Duodenal mucosa (tissue), 2 donors: ENCODE data around the gene EHD2.
A peak's percentile ranks its signal among the peaks of the same experiment; 100 is the strongest.
"Not testable (repeated sequence)": the region's sequence is repeated elsewhere in the genome, so short reads cannot be mapped to it uniquely, and the experiment has no call there.

Experiments used
- H3K27ac ChIP-seq: one replicate; pipeline ENCODE4 v1.7.0; 2013; ENCODE audit warnings: low read depth, low read length
- H3K27me3 ChIP-seq, 2 donors: one replicate each; pipeline ENCODE4 v1.7.0; 2013; ENCODE audit warnings: low read length in 2 of 2, control low read depth in 1 of 2; ENCODE audit not compliant: insufficient read depth in 2 of 2, control insufficient read depth in 1 of 2
- H3K36me3 ChIP-seq, 2 donors: one replicate each; pipeline ENCODE4 v1.7.0; 2013; ENCODE audit warnings: low read length in 2 of 2, control low read depth in 1 of 2; ENCODE audit not compliant: insufficient read depth in 2 of 2, control insufficient read depth in 1 of 2
- H3K4me1 ChIP-seq, 2 donors: one replicate each; pipeline ENCODE4 v1.7.0; 2013; ENCODE audit warnings: low read length in 2 of 2, control low read depth in 1 of 2; ENCODE audit not compliant: insufficient read depth in 2 of 2, control insufficient read depth in 1 of 2
- H3K4me3 ChIP-seq, 2 donors: one replicate each; pipeline ENCODE4 v1.7.0; 2013; ENCODE audit warnings: low read length in 2 of 2, low read depth in 1 of 2
- H3K9ac ChIP-seq, 2 donors: one replicate each; pipeline ENCODE4 v1.7.0; 2013; ENCODE audit warnings: low read length in 2 of 2, low read depth in 1 of 2
- H3K9me3 ChIP-seq, 2 donors: one replicate each; pipeline ENCODE4 v1.7.0; 2013; ENCODE audit warnings: low read length in 2 of 2, control low read depth in 1 of 2; ENCODE audit not compliant: control insufficient read depth in 1 of 2

EHD2 gene

DNA sequence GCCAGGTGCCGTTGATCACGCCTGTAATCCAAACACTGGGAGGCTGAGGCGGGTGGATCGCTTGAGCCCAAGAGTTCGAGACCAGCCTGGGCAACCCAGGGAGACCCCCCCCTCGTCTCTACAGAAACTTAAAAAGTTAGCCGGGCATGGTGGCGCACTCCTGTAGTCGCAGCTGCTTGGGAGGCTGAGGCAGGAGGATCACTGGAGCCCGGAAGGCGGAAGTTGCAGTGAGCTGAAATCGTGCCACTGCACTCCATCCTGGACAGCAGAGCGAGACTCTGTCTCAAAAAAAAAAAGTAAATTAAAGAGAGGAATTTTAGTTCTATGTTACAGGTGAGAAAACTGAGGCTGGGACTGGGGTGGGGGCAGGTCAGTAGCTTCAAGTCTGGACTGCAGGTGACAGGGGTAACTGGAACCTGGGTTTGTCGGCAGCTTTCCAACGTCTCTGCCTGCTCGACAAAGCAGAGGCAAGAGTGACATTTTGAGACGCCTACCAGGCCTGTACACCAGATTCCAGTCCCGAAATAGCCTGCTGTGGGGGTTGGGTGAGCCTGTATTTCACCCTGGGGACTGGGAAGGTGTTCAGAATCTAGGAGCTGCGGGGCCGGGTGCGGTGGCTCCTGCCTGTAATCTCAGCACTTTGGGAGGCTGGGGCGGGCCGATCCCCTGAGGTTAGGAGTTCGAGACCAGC, 66.4 kb downstream of the EHD2 start:
- Histone ChIP-seq H3K27ac (no peak overlapping the region), H3K27me3 (no peaks in the 10 kb centered on the region), H3K4me1 (peaks cover 12 to 38% of the 10 kb centered on the region in 2 donors), H3K4me3 (peak overlapping the region; percentile 82 to 86), H3K36me3 (peaks cover 21 to 32% of the 10 kb centered on the region in 2 donors), H3K9me3 (no peaks in the 10 kb centered on the region), H3K9ac (peak overlapping the region; percentile 88 to 89)

DNA sequence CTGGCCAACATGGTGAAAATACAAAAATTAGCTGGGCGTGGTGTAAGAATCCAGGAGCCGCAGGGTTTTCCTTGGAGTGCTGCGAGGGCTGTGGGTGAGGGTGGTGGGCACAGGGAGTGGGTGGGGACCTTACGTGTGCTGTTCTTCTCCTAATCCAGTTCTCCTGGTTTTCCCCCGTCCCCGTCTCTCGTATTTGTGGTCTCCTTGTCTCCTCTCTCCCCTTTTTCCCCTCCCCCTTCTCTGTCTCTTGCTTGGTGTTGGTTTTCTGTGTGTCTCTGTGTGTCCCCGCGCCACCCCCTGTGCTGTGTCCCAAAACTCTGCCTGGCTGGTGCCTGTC, 67.0 kb downstream of the EHD2 start:
- no peak overlapping the region for H3K27ac ChIP-seq
- peak overlapping the region; percentile 82 to 86 for H3K4me3 ChIP-seq
- H3K4me1 ChIP-seq = peaks cover 12 to 38% of the 10 kb centered on the region in 2 donors
- no peaks in the 10 kb centered on the region for H3K9me3 ChIP-seq
- H3K9ac ChIP-seq = peak overlapping the region; percentile 37 to 54
- peaks cover 21 to 37% of the 10 kb centered on the region in 2 donors for H3K36me3 ChIP-seq
- H3K27me3 ChIP-seq = no peaks in the 10 kb centered on the region

DNA sequence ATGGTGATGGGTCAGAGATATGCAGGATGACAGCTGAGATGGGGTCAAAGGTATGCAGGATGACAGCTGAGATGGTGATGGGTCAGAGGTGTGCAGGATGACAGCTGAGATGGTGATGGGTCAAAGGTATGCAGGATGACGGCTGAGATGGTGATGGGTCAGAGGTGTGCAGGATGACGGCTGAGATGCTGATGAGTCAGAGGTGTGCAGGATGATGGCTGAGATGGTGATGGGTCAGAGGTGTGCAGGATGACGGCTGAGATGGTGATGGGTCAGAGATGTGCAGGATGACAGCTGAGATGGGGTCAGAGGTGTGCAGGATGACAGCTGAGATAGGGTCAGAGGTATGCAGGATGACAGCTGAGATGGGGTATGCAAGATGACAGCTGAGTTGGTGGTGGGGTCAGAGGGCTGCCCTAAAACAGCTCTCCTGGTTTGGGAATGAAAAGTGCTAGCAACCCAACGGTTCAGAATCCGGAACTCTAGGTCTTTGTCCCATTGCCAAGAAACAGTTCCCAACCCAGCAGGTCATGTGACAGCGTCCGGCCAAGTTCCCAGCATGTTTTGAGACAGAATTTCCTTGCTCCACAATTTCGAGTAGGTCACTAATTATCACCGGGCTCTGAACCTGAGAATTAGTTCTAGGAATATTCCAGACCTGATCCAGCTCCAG, 68.5 kb downstream of the EHD2 start:
- peak overlapping the region in 1 of 2 donors; percentile 43 for H3K4me3 ChIP-seq
- H3K9me3 ChIP-seq = no peaks in the 10 kb centered on the region
- H3K36me3 ChIP-seq = peaks cover 21 to 51% of the 10 kb centered on the region in 2 donors
- H3K27ac ChIP-seq = no peak overlapping the region
- H3K27me3 ChIP-seq = no peaks in the 10 kb centered on the region
- H3K4me1 ChIP-seq = peaks cover 12 to 36% of the 10 kb centered on the region in 2 donors
- H3K9ac ChIP-seq = no peak overlapping the region

DNA sequence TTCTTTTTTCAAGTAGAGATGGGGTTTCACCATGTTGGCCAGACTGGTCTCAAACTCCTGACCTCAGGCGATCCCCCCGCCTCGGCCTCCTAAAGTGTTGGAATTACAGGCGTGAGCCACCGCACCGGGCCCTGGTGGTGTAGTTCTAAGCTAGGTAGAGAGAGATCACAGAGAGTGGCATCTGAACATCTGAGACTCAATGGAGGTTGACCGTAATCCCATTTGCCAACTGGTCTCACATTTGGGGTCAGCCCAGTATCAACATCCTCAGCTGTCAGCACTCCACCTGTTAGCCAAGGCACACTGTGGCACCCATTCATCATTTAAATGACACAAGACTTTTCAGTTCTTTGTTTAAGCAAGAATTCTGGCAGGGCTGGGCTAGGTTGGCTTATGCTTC, 73.3 kb downstream of the EHD2 start:
- H3K4me1 ChIP-seq = peaks cover 3% of the 10 kb centered on the region in 2 donors
- H3K9ac ChIP-seq = no peak overlapping the region
- H3K9me3 ChIP-seq = no peaks in the 10 kb centered on the region
- H3K27me3 ChIP-seq = no peaks in the 10 kb centered on the region
- H3K27ac ChIP-seq = no peak overlapping the region
- peaks cover 12 to 43% of the 10 kb centered on the region in 2 donors for H3K36me3 ChIP-seq
- H3K4me3 ChIP-seq = no peak overlapping the region

DNA sequence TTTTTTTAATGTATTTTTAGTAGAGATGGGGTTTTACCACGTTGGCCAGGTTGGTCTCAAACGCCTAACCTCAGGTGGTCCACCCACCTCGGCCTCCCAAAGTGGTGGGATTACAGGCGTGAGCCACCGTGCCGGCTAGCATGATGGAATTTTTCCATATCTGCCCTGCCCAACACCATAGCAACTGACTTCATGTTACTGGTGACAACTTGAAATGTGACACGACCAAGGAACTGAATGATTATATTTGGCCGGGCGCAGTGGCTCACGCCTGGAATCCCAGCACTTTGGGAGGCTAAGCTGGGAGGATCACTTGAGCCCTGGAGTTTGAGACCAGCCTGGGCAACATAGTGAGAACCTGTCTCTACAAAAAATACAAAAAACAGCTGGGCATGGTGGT, 74.1 kb downstream of the EHD2 start:
- H3K27ac ChIP-seq, H3K4me3 ChIP-seq, H3K9me3 ChIP-seq, H3K9ac ChIP-seq, H3K4me1 ChIP-seq, H3K27me3 ChIP-seq: not testable (repeated sequence)
- peaks cover 5 to 36% of the 10 kb centered on the region in 2 donors for H3K36me3 ChIP-seq

DNA sequence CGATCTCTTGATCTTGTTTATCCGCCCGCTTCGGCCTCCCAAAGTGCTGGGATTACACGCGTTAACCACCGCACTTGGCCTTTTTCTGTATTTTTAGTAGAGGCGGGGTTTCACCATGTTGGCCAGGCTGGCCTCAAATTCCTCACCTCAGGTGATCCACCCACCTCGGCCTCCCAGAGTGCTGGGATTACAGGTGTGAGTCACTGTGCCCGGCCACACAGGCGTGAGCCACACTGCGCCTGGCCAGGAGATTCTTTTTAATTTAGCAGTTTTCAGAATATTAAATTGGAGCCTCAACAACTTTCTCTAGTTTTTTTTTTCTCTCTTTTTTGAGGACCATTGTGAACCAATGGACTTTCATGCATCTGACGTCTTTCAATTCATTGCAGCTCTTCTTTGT, 76.6 kb downstream of the EHD2 start:
- not testable (repeated sequence) for H3K9ac ChIP-seq, H3K4me1 ChIP-seq, H3K9me3 ChIP-seq, H3K27me3 ChIP-seq, H3K27ac ChIP-seq, H3K4me3 ChIP-seq
- peaks cover 0 to 20% of the 10 kb centered on the region in 2 donors for H3K36me3 ChIP-seq

DNA sequence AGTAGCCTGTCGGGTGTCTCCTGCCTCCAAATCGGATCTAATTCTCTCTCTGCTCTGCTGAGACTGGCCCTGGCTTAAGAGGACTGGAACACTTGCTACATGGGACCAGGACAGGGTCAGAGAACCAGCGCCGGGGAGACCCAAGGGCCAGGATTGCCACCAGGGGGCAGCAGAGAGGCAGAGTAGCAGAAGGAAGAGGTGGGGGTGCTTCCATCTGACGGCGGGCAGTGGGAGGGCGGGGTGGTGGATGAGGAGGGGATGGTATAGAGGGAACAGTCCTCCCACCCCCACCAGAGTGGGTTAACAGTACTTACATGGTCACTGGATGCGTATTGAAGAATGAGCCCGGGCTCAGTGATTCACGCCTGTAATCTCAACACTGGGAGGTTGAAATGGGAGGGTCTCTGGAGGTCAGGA, 77.2 kb downstream of the EHD2 start:
- peaks cover 0 to 4% of the 10 kb centered on the region in 2 donors for H3K9me3 ChIP-seq
- no peak overlapping the region for H3K27ac ChIP-seq
- H3K27me3 ChIP-seq = no peaks in the 10 kb centered on the region
- no peaks in the 10 kb centered on the region for H3K4me1 ChIP-seq
- H3K36me3 ChIP-seq = peaks cover 0 to 14% of the 10 kb centered on the region in 2 donors
- no peak overlapping the region for H3K4me3 ChIP-seq
- H3K9ac ChIP-seq = no peak overlapping the region

DNA sequence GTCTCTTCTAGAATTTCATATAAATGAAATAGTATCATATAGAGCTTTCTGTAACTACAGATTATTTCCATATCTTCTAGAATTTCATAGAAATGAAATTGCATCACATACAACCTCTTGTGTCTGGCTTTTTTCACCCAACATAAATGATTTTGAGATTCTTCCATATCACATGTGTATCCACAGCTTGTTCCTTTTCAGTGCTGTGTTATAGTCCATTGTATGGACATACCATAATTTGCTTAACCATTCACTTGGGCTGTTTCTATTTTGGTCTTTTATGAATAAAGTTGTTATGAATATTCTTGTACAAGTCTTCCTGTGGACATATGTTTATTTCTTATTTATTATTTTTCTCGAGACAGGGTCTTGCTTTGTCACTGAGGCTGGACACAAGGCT, 79.4 kb downstream of the EHD2 start:
- Histone ChIP-seq H3K9me3 (peaks cover 0 to 4% of the 10 kb centered on the region in 2 donors), H3K27me3 (no peaks in the 10 kb centered on the region), H3K4me1 (no peaks in the 10 kb centered on the region), H3K4me3 (no peak overlapping the region), H3K9ac (no peak overlapping the region), H3K36me3 (no peaks in the 10 kb centered on the region), H3K27ac (no peak overlapping the region)
